Common myeloid progenitor, CD34-positive (primary cell): ENCODE results near the gene ITGB2.
A peak's percentile ranks its signal among the peaks of the same experiment; 100 is the strongest.

Experiments used
- CTCF ChIA-PET: fragments of 350-600 bp; sonication (Branson Sonifier 250); formaldehyde crosslinking; loops from one replicate; lab custom pipeline; 2021; ENCODE audit warnings: antibody characterized with exemption; lab: Charles Lee
- POLR2A ChIA-PET: fragments of 350-600 bp; sonication (Branson Sonifier 250); formaldehyde crosslinking; loops from one replicate; lab custom pipeline; 2021; ENCODE audit warnings: antibody characterized with exemption; lab: Charles Lee
- DNase-seq, 3 donors: peaks; one replicate each; pipeline versions ENCODE4 v3.0.0 to v3.0.0-alpha.2; 2013
- H3K27ac ChIP-seq, 2 experiments: 1 replicate in 1 of 2; 2 replicates in 1 of 2; pipeline ENCODE4 v1.7.0; 2013; ENCODE audit warnings: inconsistent platforms in 2 of 2, low read length in 2 of 2, mild to moderate bottlenecking in 2 of 2, low read depth in 1 of 2, moderate library complexity in 1 of 2; ENCODE audit not compliant: severe bottlenecking in 2 of 2, insufficient read depth in 1 of 2, poor library complexity in 1 of 2
- H3K27me3 ChIP-seq, 5 experiments: replicated peaks in 2 of 5; 1 replicate in 3 of 5; 2 replicates in 2 of 5; pipeline versions ENCODE4 v1.6.1 to v1.7.0; 2013; ENCODE audit warnings: low read length in 4 of 5, mild to moderate bottlenecking in 2 of 5, moderate library complexity in 2 of 5, inconsistent platforms in 1 of 5; ENCODE audit not compliant: insufficient read depth in 5 of 5, control insufficient read depth in 4 of 5
- H3K36me3 ChIP-seq, 4 experiments: 1 replicate in 2 of 4; 2 replicates in 2 of 4; pipeline versions ENCODE4 v1.6.1 to v1.7.0; 2013; ENCODE audit warnings: low read length in 3 of 4, control low read depth in 1 of 4, mild to moderate bottlenecking in 1 of 4; ENCODE audit not compliant: control insufficient read depth in 4 of 4, insufficient read depth in 4 of 4
- H3K4me1 ChIP-seq, 4 experiments: 1 replicate in 3 of 4; 2 replicates in 1 of 4; pipeline versions ENCODE4 v1.6.1 to v1.7.1; 2013; ENCODE audit warnings: low read length in 3 of 4, mild to moderate bottlenecking in 3 of 4, control low read depth in 1 of 4, inconsistent platforms in 1 of 4, moderate library complexity in 1 of 4; ENCODE audit not compliant: control insufficient read depth in 4 of 4, insufficient read depth in 4 of 4; ENCODE audit errors: control extremely low read depth in 1 of 4
- H3K4me3 ChIP-seq, 7 experiments: 1 replicate in 4 of 7; 2 replicates in 3 of 7; pipeline versions ENCODE4 v1.5.1 to v1.7.0; 2013; ENCODE audit warnings: mild to moderate bottlenecking in 7 of 7, low read length in 6 of 7, moderate library complexity in 6 of 7, inconsistent platforms in 2 of 7, low read depth in 2 of 7, control low read depth in 1 of 7; ENCODE audit not compliant: insufficient read depth in 4 of 7, control insufficient read depth in 1 of 7; ENCODE audit errors: extremely low read depth in 1 of 7
- H3K9me3 ChIP-seq, 5 experiments: 1 replicate in 4 of 5; 2 replicates in 1 of 5; pipeline versions ENCODE4 v1.6.1 to v1.7.1; 2013; ENCODE audit warnings: low read length in 4 of 5, mild to moderate bottlenecking in 2 of 5, inconsistent platforms in 1 of 5, low read depth in 1 of 5, moderate library complexity in 1 of 5; ENCODE audit not compliant: control insufficient read depth in 4 of 5, insufficient read depth in 2 of 5; ENCODE audit errors: control extremely low read depth in 1 of 5
- WGBS: methylation state at CpG from one replicate; pipeline ENCODE4 v1.1.5; 2013; ENCODE audit not compliant: insufficient coverage; 5-methylcytosine and 5-hydroxymethylcytosine counted together

ITGB2 gene

GRCh38 chr21:44854664-44855446 is 65.8 kb downstream of the ITGB2 start:
- ChIA-PET POLR2A (interaction anchor here (0.8 to 1.3 kb wide), 4 partner anchors 9 to 34 kb away, joined by 3 to 5 read pairs (median 3); no protein-coding TSS in a partner anchor), CTCF (interaction anchor here (0.8 to 1.8 kb wide), 16 partner anchors 9 to 80 kb away, joined by 3 to 8 read pairs (median 3); partner anchors contain the start of gene PTTG1IP)
- Histone ChIP-seq H3K27me3 (no peaks in the 10 kb centered on the region), H3K4me3 (no peak overlapping the region), H3K36me3 (peaks cover 11 to 83% (median 65%) of the 10 kb centered on the region in 4 experiments), H3K4me1 (peaks cover 6 to 68% (median 30%) of the 10 kb centered on the region in 4 experiments), H3K27ac (peak overlapping the region in 1 of 2 experiments; percentile 78), H3K9me3 (no peaks in the 10 kb centered on the region)
- 44% methylated on average over 29 of the region's 31 CpGs for WGBS
- peak; percentile 93 to 98 (median 95) for DNase-seq

- peaks cover 13 to 83% (median 66%) of the 10 kb centered on the region in 4 experiments for H3K36me3 ChIP-seq
- POLR2A ChIA-PET: interaction anchor here (0.8 to 1.3 kb wide), 3 partner anchors 8 to 34 kb away, joined by 3 to 5 read pairs (median 3); no protein-coding TSS in a partner anchor
- H3K4me1 ChIP-seq: peaks cover 6 to 68% (median 30%) of the 10 kb centered on the region in 4 experiments
- H3K27ac ChIP-seq: peak overlapping the region in 1 of 2 experiments; percentile 78
- H3K27me3 ChIP-seq: no peaks in the 10 kb centered on the region
- no peaks in the 10 kb centered on the region for H3K9me3 ChIP-seq
- DNase-seq: peak in 2 of 3 donors; percentile 52 to 87
- CTCF ChIA-PET: interaction anchor here (0.8 to 1.8 kb wide), 10 partner anchors 13 to 81 kb away, joined by 3 to 8 read pairs (median 3); partner anchors contain the start of gene PTTG1IP
- no peak overlapping the region for H3K4me3 ChIP-seq
- WGBS: no CpG with 5 or more reads among the region's 14 CpGs
Measured at GRCh38 chr21:44854391-44854663, 66.4 kb downstream of the ITGB2 start.

- Histone ChIP-seq H3K4me3 (no peak overlapping the region), H3K36me3 (peaks cover 13 to 83% (median 67%) of the 10 kb centered on the region in 4 experiments), H3K4me1 (peaks cover 6 to 68% (median 30%) of the 10 kb centered on the region in 4 experiments), H3K27me3 (no peaks in the 10 kb centered on the region), H3K27ac (peak overlapping the region in 1 of 2 experiments; percentile 78), H3K9me3 (no peaks in the 10 kb centered on the region)
- CTCF ChIA-PET: interaction anchor here (0.8 to 1.8 kb wide), 7 partner anchors 14 to 55 kb away, joined by 3 to 8 read pairs (median 4); no protein-coding TSS in a partner anchor
- POLR2A ChIA-PET: interaction anchor here (0.5 kb wide), 1 partner anchor 13 kb away, joined by 3 read pairs; no protein-coding TSS in a partner anchor
- DNase-seq: no peak
- WGBS: 96% methylated on average over 30 of the region's 34 CpGs
Measured at GRCh38 chr21:44853601-44854390, 66.9 kb downstream of the ITGB2 start.

- H3K27me3 ChIP-seq: no peaks in the 10 kb centered on the region
- no peak for DNase-seq
- POLR2A ChIA-PET: interaction anchor here (0.9 to 1.2 kb wide), 2 partner anchors 9 to 12 kb away, joined by 3 read pairs; no protein-coding TSS in a partner anchor
- H3K36me3 ChIP-seq: peaks cover 11 to 75% (median 52%) of the 10 kb centered on the region in 4 experiments
- H3K9me3 ChIP-seq: no peaks in the 10 kb centered on the region
- peak overlapping the region in 1 of 7 experiments; percentile 36 for H3K4me3 ChIP-seq
- 86% methylated on average over 20 of the region's 26 CpGs for WGBS
- H3K27ac ChIP-seq: peak overlapping the region in 1 of 2 experiments; percentile 43
- peaks cover 6 to 67% (median 40%) of the 10 kb centered on the region in 4 experiments for H3K4me1 ChIP-seq
- CTCF ChIA-PET: interaction anchor here (1.0 to 2.1 kb wide), 5 partner anchors 10 to 32 kb away, joined by 3 to 7 read pairs (median 4); no protein-coding TSS in a partner anchor
Measured at GRCh38 chr21:44850905-44851657, 69.6 kb downstream of the ITGB2 start.

- WGBS: 93% methylated on average over 16 of the region's 20 CpGs
- ChIA-PET CTCF (interaction anchor here (1.0 kb wide), 1 partner anchor 10 kb away, joined by 4 read pairs; no protein-coding TSS in a partner anchor), POLR2A (interaction anchor here (0.9 to 1.2 kb wide), 2 partner anchors 10 to 11 kb away, joined by 3 read pairs; no protein-coding TSS in a partner anchor)
- Histone ChIP-seq H3K9me3 (no peaks in the 10 kb centered on the region), H3K27me3 (no peaks in the 10 kb centered on the region), H3K4me1 (peaks cover 6 to 67% (median 44%) of the 10 kb centered on the region in 4 experiments), H3K27ac (no peak overlapping the region), H3K4me3 (no peak overlapping the region), H3K36me3 (peaks cover 9 to 68% (median 46%) of the 10 kb centered on the region in 4 experiments)
- no peak for DNase-seq
Measured at GRCh38 chr21:44850208-44850800, 70.4 kb downstream of the ITGB2 start.

- POLR2A ChIA-PET: no interaction called here
- H3K4me3 ChIP-seq: no peak overlapping the region
- WGBS: 100% methylated on average over 5 of the region's 12 CpGs
- DNase-seq: no peak
- H3K4me1 ChIP-seq: peaks cover 6 to 64% (median 42%) of the 10 kb centered on the region in 4 experiments
- no peak overlapping the region for H3K27ac ChIP-seq
- H3K27me3 ChIP-seq: no peaks in the 10 kb centered on the region
- CTCF ChIA-PET: no interaction called here
- no peaks in the 10 kb centered on the region for H3K9me3 ChIP-seq
- peaks cover 9 to 61% (median 43%) of the 10 kb centered on the region in 4 experiments for H3K36me3 ChIP-seq
Measured at GRCh38 chr21:44849616-44850130, 71.0 kb downstream of the ITGB2 start.
